ENCODE results near the gene LAMB1.

LAMB1 gene

DNA sequence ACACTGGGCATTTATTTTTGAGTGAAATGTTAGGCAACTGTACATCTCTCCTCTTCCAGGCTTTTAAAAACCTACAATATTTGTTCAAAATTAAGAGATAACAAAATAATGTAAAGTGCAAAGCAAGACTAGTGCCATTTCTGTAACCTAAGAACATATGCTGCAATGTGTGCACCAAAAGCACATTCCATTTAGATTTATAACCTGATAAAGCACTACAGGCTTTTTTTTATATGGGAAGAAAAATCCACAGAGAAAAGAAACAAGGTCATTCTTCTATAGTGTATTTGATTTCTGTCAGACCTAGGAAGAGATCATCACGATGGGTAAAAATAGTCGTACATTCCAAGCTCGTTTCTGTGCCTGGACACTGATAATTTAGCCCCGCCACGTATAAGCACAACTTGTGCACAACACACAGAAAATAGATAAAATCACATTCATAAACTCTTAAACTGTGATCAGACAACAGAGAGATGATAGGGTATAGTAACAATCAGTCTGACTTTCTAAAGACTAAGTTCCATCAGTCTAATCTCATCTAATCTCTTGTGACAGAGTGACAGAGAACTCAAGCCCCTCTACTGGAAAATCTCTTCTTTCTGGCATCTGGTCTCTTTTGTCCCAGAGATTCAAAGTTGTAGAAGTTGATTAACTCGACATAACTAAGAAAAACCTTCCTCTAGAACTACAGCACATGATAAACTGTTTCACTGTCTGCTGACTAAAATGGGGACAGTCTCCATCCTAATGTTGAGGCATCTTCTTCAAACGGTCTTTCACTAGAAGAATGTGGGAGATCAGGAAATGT is 6.7 kb downstream of the LAMB1 start:
- peak; percentile 66 for DNase-seq

DNA sequence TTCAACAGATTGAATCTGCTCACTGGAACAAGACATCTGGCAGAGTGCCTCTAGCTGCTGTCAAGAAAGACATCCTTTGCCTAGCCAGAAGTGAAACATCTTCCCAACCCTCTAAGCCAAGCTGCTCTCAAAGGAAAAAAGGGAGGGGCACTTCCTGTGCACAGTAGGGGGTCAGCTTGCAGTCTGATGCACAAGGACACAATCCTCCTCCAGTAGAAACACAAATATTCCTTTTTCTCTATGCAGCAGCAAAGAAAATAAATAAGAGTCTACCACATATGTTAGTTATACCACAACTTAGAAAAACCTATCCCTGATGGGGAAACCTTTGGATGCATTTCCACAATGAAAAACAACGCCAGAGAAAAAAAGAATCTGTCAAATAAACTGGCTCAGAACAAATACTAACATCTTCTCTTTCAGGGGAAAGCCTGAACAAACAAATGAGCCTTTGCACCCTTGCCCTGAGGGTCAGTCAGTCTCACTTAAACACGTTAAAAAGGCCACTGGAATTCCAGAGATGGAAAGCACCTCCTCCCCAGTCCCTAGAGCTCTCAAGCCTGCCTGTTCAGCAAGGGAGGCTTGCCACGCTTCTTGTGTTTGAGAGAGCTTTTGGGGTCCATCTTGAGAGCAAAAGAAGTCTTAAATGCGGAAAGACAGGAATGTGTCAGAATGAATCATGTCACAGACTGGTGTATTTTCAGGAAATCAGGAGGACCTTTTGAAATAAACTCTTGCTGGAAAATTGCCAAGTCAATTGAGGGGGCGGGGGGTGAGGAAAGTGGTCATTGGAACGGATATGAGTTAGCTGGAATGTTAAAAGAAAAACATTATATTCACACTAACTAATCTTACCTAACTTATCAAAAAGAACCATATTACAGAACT is 7.5 kb downstream of the LAMB1 start:
- peak; percentile 89 for DNase-seq

DNA sequence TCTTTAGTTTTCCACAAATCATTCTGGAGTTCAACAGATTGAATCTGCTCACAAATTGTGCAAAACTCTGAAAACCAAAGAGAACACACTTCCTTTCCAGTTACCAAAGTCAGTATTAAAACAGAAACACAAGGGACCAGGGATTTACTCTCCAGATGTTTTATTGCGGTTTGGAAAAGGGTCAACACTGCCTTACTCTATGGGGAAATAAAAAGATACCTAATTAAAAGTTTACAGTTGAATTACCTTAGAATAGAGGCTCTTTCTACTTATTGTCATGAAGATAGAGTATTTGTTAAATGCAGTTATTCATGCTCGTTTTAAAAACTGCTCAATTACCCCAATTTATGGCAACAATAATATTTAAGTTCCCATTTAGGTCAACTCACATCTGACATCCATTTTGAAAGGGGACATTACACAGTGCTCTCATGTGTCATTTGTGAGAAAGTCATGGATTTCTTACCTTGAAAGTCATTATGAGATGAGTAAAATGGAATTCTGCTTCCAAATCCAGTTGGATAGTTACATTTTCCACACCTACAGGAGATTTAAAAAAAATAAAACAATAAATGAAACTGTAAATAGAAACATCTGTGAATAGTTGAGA is 8.4 kb downstream of the LAMB1 start:
- DNase-seq = no peak

DNA sequence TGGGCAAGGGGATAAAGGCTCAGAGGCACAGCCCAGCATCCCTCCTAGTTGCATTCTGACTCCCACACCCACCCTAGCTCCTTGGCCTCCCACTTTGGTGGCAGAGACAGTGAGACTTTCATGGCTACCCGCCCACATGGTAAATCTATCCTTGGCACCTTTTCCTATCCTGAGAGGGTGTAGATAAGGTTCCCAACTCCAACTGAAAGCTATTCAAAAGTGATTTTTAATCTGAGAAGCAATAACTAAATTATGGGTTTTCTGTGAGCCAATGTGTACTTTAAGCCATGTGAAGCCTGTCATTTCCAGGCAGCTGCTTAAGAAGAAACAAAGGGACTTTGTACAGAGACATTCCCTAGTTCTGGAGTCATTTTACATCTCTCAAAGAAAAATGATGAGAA is 9.1 kb downstream of the LAMB1 start:
- DNase-seq = no peak

GRCh38 chr7:107989618-107990373 is 13.2 kb downstream of the LAMB1 start:
- peak; percentile 62 for DNase-seq

DNA sequence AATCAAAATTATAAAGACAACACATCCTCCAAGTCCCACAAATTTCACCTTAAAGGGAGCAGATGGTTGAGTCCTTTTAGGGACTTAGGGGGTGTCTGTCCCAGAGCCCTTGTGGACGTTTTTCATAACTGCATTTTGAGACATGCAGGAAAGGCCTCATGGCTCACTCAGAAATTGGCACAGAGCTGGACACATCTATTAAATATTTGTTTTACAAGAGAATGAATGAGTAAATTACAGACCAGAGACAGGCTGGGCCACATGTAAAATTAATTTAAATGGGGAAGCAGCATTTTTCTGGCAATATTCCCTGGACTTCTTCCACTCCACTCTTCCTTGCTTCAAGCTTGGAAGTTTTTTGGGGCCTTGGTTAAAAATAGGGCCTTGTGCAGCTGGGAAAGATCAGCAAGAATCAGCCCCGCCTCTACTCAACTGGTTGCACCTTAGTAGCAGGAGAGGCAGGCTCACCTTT is 20.0 kb downstream of the LAMB1 start:
- no peak for DNase-seq

GRCh38 chr7:107982042-107982840 is 20.7 kb downstream of the LAMB1 start:
- no peak for DNase-seq

- no peak for DNase-seq
These were observed 21.5 kb downstream of the LAMB1 start for GRCh38 chr7:107981466-107981865.

DNA sequence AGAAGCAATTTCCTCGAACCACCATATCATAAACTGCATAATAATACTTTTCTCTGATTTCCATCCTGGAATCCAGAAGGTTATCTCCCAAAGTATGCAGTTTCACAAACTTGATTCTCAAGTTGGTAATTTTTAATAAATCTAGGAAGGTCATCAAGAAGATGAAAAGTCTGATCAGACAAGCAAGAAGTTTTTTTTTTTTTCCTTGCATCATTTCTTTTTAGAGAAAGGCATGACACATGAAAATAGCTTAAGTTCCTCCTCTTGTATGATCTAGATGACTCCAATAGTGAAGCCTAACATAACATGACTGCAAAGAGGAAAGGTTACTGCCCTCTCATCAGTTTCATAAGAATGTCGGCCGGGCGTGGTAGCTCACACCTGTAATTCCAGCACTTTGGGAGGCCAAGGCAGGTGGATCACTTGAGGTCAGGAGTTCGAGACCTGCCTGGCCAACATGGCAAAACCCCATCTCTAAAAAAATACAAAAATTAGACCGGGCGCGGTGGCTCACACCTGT is 22.2 kb downstream of the LAMB1 start:
- DNase-seq = no peak

- DNase-seq = no peak
These were observed 22.8 kb downstream of the LAMB1 start for GRCh38 chr7:107980171-107980570.

DNA sequence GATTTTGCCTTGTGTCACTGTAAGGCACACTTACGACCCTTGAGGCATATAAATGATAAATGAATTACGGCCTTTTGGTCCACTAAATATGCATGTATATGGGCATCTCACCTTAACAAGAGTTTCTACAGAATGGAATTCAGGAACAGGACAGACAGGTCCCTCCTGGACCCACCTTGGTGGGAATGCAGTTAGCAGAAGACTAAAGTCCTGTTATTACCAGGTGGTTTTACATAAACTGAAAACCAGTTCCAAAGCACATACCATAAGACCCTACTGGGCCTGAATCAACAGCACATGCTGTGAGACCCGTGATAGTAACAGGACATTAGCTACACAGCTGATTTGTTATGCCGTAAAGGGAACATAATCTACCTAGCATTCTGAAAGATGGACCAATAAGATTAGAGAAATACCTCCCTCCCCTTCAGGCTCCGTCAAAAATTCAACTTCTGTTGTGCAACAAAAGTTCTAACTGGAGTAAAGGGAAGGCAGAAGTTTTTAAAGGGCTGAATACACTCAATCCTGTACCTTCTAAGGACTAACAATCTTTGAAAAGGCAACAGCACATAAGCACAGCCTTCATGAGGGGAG is 24.0 kb downstream of the LAMB1 start:
- no peak for DNase-seq

DNA sequence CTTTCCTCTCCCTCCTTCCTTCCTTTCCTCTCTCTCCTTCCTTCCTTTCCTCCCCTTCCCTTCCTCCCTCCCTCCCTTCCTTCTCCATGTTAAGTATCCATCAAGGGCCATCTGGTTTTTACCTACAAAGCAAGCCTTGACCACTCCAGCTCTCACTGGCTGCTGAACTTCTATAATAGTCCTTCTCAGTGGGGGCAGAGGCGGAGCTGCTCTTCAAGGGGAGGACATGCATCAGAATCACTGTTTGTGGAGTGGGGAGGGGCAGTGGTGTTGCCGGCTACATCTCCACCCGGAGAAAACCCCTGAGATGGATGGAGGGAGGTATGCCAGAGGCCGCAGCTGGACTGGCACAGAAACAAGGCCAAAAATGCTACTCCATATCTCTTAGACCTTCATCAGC is 25.9 kb downstream of the LAMB1 start:
- DNase-seq = no peak

DNA sequence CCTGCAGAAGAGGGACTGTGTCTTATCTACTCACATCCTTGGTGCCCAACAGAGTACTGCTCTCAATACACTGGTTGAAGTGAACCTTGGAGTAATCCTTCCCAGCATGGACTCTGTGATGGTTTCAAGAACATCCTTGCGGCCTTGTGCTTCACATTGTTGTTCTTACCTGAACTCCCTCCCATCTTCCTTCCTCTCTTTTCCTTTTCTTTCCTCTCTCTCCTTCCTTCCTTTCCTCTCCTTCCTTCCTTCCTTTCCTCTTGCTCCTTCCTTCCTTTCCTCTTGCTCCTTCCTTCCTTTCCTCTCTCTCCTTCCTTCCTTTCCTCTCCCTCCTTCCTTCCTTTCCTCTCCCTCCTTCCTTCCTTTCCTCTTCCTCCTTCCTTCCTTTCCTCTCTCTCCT is 26.3 kb downstream of the LAMB1 start:
- DNase-seq = no peak

- DNase-seq = no peak
These were observed 27.5 kb downstream of the LAMB1 start for GRCh38 chr7:107975394-107976013.

DNA sequence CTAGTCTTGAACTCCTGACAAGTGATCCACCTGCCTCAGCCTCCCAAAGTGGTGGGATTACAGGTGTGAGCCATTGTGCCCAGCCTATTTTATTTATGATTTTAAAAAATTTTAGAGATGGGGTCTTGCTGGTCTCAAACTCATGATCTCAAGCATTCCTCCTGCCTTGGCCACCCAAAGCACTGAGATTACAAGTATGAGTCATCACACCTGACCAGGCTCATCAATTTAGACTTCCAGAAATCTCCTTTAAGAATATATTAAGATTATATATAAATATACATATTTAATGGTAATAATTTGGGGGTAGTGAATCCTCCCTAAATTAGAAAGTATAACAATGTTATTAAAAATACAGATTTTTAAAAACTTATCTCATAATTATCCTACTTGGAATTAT is 29.1 kb downstream of the LAMB1 start:
- no peak for DNase-seq

- no peak for DNase-seq
These were observed 30.0 kb downstream of the LAMB1 start for GRCh38 chr7:107972941-107973376.

DNA sequence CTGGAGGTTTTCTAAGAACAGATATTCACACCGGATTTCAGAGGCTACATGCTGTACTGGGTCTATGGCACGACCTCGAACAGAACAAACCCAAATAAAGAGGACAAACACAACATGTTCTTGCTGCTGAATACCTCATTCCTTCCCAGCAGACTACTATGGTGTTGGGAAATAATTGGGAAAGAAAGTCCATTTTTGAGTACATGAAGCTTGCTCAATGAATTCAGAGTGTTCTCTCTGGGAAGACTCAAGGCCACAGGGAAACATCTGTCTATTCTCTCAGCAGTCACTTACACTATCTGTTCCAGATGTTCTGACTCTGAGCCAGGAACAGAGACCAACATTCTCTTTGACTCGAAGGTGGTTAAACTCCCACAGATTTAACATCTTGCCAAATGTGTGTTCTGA is 30.9 kb downstream of the LAMB1 start:
- DNase-seq = no peak

DNA sequence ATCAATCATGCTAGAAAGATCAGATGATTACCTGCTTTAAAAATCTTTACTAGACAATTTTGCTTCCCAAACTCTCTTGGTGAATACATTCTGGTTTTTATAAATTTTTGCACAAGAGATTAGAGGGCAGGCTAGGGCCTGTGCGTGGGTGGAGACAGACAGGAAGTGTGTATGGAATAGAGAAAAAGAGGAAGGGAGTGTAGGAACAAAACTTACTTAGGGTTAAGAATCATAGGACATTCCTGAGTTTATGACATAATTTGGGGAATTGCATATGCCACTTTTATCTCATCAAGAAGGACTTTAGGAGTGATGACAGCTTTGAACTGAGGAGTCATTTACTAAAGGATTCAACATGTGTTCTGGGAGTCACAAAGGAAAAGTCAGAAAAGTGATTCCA is 31.3 kb downstream of the LAMB1 start:
- peak; percentile 43 for DNase-seq

DNA sequence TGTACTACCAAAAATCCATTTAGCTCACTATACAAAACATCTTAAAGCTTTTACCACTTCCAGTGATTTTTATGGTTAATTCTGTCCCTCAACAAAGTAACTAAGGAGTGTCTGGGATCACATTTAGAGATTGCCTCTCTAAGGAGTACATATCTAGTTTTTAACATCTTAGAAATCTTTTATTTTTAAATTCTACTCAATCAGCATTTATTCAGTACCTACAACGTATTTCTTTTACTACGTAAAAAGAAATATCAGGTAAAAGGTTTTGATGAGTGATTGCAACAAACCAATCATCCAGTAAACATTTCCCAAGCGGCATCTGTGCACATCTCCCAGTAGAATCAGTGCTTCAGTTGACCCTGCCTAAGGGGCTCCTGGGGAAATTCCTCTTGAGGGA is 31.9 kb downstream of the LAMB1 start:
- no peak for DNase-seq

DNA sequence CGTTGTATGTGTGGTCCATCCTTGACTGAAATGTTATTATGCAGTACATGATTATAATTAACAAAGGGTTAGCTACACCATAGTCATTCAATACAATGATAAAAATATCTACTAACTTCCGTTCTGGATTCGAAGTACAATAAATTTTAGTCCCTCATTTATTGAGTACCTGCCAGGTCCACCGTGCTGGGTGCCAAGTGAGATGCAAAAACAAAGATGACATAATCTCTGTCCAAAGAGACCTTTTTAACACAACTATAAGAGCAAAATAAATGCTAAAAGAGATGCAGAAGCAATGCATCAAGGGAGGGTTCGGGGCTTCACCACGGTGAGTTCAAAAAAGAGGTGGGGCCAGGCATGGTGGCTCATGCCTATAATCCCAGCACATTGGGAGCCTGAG is 33.1 kb downstream of the LAMB1 start:
- no peak for DNase-seq

- no peak for DNase-seq
These were observed 34.5 kb downstream of the LAMB1 start for GRCh38 chr7:107968449-107968848.
